Duodenal mucosa (tissue), 2 donors: Measurements from ENCODE around the gene TPGS2.

ENCODE experiments used
- H3K27ac ChIP-seq: one replicate; pipeline ENCODE4 v1.7.0; 2013; ENCODE audit warnings: low read depth, low read length
- H3K27me3 ChIP-seq, 2 donors: one replicate each; pipeline ENCODE4 v1.7.0; 2013; ENCODE audit warnings: low read length in 2 of 2, control low read depth in 1 of 2; ENCODE audit not compliant: insufficient read depth in 2 of 2, control insufficient read depth in 1 of 2
- H3K36me3 ChIP-seq, 2 donors: one replicate each; pipeline ENCODE4 v1.7.0; 2013; ENCODE audit warnings: low read length in 2 of 2, control low read depth in 1 of 2; ENCODE audit not compliant: insufficient read depth in 2 of 2, control insufficient read depth in 1 of 2
- H3K4me1 ChIP-seq, 2 donors: one replicate each; pipeline ENCODE4 v1.7.0; 2013; ENCODE audit warnings: low read length in 2 of 2, control low read depth in 1 of 2; ENCODE audit not compliant: insufficient read depth in 2 of 2, control insufficient read depth in 1 of 2
- H3K4me3 ChIP-seq, 2 donors: one replicate each; pipeline ENCODE4 v1.7.0; 2013; ENCODE audit warnings: low read length in 2 of 2, low read depth in 1 of 2
- H3K9ac ChIP-seq, 2 donors: one replicate each; pipeline ENCODE4 v1.7.0; 2013; ENCODE audit warnings: low read length in 2 of 2, low read depth in 1 of 2
- H3K9me3 ChIP-seq, 2 donors: one replicate each; pipeline ENCODE4 v1.7.0; 2013; ENCODE audit warnings: low read length in 2 of 2, control low read depth in 1 of 2; ENCODE audit not compliant: control insufficient read depth in 1 of 2

Gene TPGS2

GRCh38 chr18:36752929-36753865 is 75.6 kb downstream of the TPGS2 start:
- Histone ChIP-seq H3K4me3 (no peak overlapping the region), H3K9me3 (no peaks in the 10 kb centered on the region), H3K27me3 (no peaks in the 10 kb centered on the region), H3K27ac (no peak overlapping the region), H3K36me3 (no peaks in the 10 kb centered on the region), H3K9ac (no peak overlapping the region), H3K4me1 (no peaks in the 10 kb centered on the region)

DNA sequence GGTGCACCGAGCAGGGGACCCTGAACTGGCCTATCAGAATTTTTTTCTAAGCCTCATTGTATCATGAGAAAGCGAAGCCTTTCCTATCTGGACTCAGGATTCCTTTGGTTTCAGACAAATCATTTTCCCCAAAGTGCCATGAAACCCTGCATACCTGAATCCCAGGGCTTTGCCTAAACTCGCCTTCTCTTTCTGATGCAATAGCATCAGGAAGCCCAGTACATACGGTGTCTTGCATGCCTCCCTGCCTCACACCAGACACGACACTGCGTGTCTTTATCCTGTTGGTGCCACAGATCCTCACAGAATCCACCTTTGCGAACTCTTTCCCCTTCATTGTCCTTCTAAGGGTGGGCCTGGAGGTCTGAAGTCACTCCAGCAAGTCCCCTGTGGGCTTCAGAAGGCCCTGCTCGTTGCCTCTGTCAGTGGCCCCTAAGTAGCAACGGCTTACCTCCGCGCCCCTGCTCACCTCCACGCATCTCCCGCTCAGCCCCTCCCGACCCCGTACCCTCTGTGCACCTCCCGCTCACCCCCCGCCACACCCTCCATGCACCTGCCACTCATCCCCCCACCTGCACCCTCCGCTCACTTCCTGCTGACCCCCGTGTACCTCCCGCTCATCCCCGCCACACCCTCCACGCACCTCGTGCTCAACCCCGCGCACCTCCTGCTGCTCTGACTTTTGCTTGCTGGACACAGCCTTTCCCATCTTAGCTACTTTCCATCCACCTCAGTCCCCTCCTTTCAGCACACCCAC is 83.4 kb downstream of the TPGS2 start:
- no peak overlapping the region for H3K4me3 ChIP-seq
- H3K4me1 ChIP-seq = no peaks in the 10 kb centered on the region
- no peaks in the 10 kb centered on the region for H3K27me3 ChIP-seq
- no peak overlapping the region for H3K27ac ChIP-seq
- no peaks in the 10 kb centered on the region for H3K36me3 ChIP-seq
- no peak overlapping the region for H3K9ac ChIP-seq
- no peaks in the 10 kb centered on the region for H3K9me3 ChIP-seq

DNA sequence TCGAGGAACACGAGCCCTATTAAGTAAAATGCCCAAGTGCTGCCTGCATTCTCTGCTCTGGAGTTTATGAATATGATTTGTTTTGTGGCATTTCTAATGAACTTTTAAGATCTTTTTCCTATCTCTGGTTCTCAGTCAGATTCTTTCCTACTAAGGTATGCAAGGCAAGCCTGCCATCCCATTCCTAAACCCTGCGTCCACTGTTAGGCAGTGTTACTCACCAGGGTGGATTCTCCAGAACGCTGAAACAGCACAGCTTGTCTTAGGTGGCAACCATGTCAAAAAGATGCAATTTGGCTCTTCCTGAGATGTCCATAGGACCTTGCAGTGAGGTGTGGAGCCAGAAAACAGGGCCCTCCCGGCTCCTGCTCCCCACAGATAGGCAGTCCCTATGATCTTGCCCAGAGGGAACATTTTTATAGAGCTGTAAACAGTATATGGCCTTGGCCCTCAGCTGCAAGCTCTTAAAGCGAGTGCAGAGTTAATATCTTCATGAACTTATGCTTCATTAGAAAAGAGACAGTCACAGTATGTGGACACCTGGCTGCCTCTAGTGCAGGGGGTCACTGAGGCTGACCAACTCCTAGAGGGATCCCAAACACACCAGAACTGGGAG is 84.4 kb downstream of the TPGS2 start:
- Histone ChIP-seq H3K4me3 (no peak overlapping the region), H3K9ac (no peak overlapping the region), H3K9me3 (no peaks in the 10 kb centered on the region), H3K4me1 (no peaks in the 10 kb centered on the region), H3K27ac (no peak overlapping the region), H3K36me3 (no peaks in the 10 kb centered on the region), H3K27me3 (no peaks in the 10 kb centered on the region)
